OCI-LY7 (cell line): ENCODE data around the gene SHMT1. TPM values are rescaled to one million over a fixed set of nuclear protein-coding genes. Genes with fewer than 3 reads are reported as not detected.
"Not testable (repeated sequence)": the region's sequence is repeated elsewhere in the genome, so short reads cannot be mapped to it uniquely, and the experiment has no call there.

ENCODE experiments used
- Bru-seq: library from RNA; stranded (reverse); fragments of 400-500 nt; gene quantifications from one replicate; lab custom pipeline; 2021; lab: Mats Ljungman, UMichigan
- BruChase-seq, 2 experiments: library from RNA; stranded (reverse); fragments of 400-500 nt; gene quantifications; one replicate each; lab custom pipeline; 2021; lab: Mats Ljungman, UMichigan
- BruUV-seq: library from RNA; stranded (reverse); fragments of 400-500 nt; replicated peaks from 2 replicates; lab custom pipeline; 2021; lab: Mats Ljungman, UMichigan
- CTCF ChIA-PET: fragments of 300-600 bp; sonication (Branson Sonifier 250); formaldehyde crosslinking; loops from one replicate; lab custom pipeline; 2022; ENCODE audit warnings: antibody characterized with exemption; ENCODE audit not compliant: unreplicated experiment; lab: Charles Lee
- POLR2A ChIA-PET: fragments of 300-600 bp; sonication (Branson Sonifier 250); formaldehyde crosslinking; loops from one replicate; lab custom pipeline; 2022; ENCODE audit warnings: antibody characterized with exemption; lab: Charles Lee
- DNase-seq: peaks from one replicate; pipeline ENCODE4 v3.0.0-alpha.2; 2015; ENCODE audit warnings: low spot score
- H2AFZ ChIP-seq: fragments of 200-600 bp; sonication (generic), shearing (Covaris generic); 2 replicates; pipeline ENCODE4 v1.6.1; 2014; ENCODE audit warnings: mild to moderate bottlenecking, antibody characterized with exemption, low read length, moderate library complexity
- H3K27ac ChIP-seq: fragments of 200-600 bp; sonication (generic); 2 replicates; pipeline ENCODE4 v1.5.1; 2014; ENCODE audit warnings: mixed run types, low read depth, mild to moderate bottlenecking, moderate library complexity, low read length, inconsistent platforms; ENCODE audit not compliant: poor library complexity, severe bottlenecking
- H3K36me3 ChIP-seq: fragments of 200-600 bp; sonication (generic); 2 replicates; pipeline ENCODE4 v1.6.1; 2014; ENCODE audit warnings: mild to moderate bottlenecking, antibody characterized with exemption, low read length, moderate library complexity, mixed read lengths; ENCODE audit not compliant: insufficient read depth
- H3K4me1 ChIP-seq: fragments of 200-600 bp; sonication (generic); 2 replicates; pipeline ENCODE4 v1.5.1; 2014; ENCODE audit warnings: mild to moderate bottlenecking, low read length; ENCODE audit not compliant: insufficient read depth, poor library complexity, severe bottlenecking
- H3K4me2 ChIP-seq: fragments of 200-600 bp; sonication (generic); 2 replicates; pipeline ENCODE4 v1.6.1; 2014; ENCODE audit warnings: mild to moderate bottlenecking, low read length
- H3K4me3 ChIP-seq: fragments of 200-600 bp; sonication (generic); 2 replicates; pipeline ENCODE4 v1.5.1; 2014; ENCODE audit warnings: mild to moderate bottlenecking, low read depth, low read length; ENCODE audit not compliant: poor library complexity, severe bottlenecking
- H3K79me2 ChIP-seq: fragments of 200-600 bp; sonication (generic); 2 replicates; pipeline ENCODE4 v1.6.1; 2016; ENCODE audit warnings: low read depth, mild to moderate bottlenecking, low read length, moderate library complexity, mixed read lengths; ENCODE audit not compliant: insufficient read depth
- H3K9me2 ChIP-seq: fragments of 200-600 bp; sonication (generic); 2 replicates; pipeline ENCODE4 v1.6.1; 2016; ENCODE audit warnings: mild to moderate bottlenecking, low read length, mixed read lengths; ENCODE audit not compliant: insufficient read depth
- H3K9me3 ChIP-seq: fragments of 200-600 bp; sonication (generic); 2 replicates; pipeline ENCODE4 v1.6.1; 2014; ENCODE audit warnings: mild to moderate bottlenecking, mixed run types, low read length, mixed read lengths
- H4K20me1 ChIP-seq: fragments of 200-600 bp; sonication (generic); 2 replicates; pipeline ENCODE4 v1.6.1; 2014; ENCODE audit warnings: mild to moderate bottlenecking, antibody characterized with exemption, low read length, moderate library complexity, mixed read lengths; ENCODE audit not compliant: insufficient read depth
- CTCF ChIP-seq: fragments of 200-600 bp; sonication (generic); conservative IDR thresholded peaks from 2 replicates; pipeline ENCODE4 v1.5.1; 2014; ENCODE audit warnings: mild to moderate bottlenecking, antibody characterized with exemption, low read length, moderate library complexity, mixed read lengths
- EZH2phosphoT487 ChIP-seq: fragments of 200-600 bp; sonication (generic); IDR thresholded peaks from 2 replicates; pipeline ENCODE4 v1.6.1; 2018; ENCODE audit warnings: low read depth, borderline replicate concordance, mild to moderate bottlenecking, mixed run types, antibody characterized with exemption, low read length, moderate library complexity, mixed read lengths
- intact Hi-C: fragments of 100-400 bp; cut with micrococcal nuclease; formaldehyde crosslinking; loops from one replicate; pipeline ENCODE4 v1.10.0; 2022; ENCODE audit not compliant: unreplicated experiment
- long read RNA-seq: library from polyadenylated mRNA; stranded (forward); transcript quantifications from one replicate; pipeline ENCODE4 v2.0.0, GENCODE V29; 2022
- total RNA-seq, 2 experiments: library from RNA; depleted of rRNA in 1 of 2; stranded (reverse); fragments of >200 nt in 1 of 2; shearing (Covaris generic) in 1 of 2; gene quantifications; 2 replicates each; pipeline ENCODE4 v1.2.3, GENCODE V29; 2014 to 2022

The SHMT1 gene
- 62.7 and 66.5 TPM in 2 replicates for total RNA-seq (2014; rRNA removed; shearing (Covaris generic))
- total RNA-seq (2022), result 92.1 and 101 TPM in 2 replicates
- Bru-seq, nascent RNA, result percentile 71 among the genes with signal in this experiment
- BruChase-seq, experiment 1, labeled RNA remaining after a 6-hour chase, result percentile 80 among the genes with signal in this experiment
- BruChase-seq, experiment 2, labeled RNA remaining after a 2-hour chase, result percentile 73 among the genes with signal in this experiment
- long read RNA-seq, transcript SHMT1-203 (11 exons, 1,656 nt), result minor isoform, 65 of 267 reads
- long read RNA-seq, transcript SHMT1-201 (12 exons, 2,464 nt), result major isoform, 119 of 267 reads
- long read RNA-seq, partial matches to known transcripts, result 17 of 267 reads
- long read RNA-seq, other reads (novel, unspliced or antisense), result 66 of 267 reads

- Histone ChIP-seq H3K4me1 (peaks cover 17% of the 10 kb centered on the region), H3K9me2 (no peaks in the 10 kb centered on the region), H3K9me3 (no peaks in the 10 kb centered on the region), H3K4me2 (peak within 1 kb of the TSS; percentile 82), H3K27ac (peak within 1 kb of the TSS; percentile 46), H3K36me3 (peaks cover 26% of the 10 kb centered on the region), H3K79me2 (peaks cover 38% of the 10 kb centered on the region), H2AFZ (peak within 1 kb of the TSS; percentile 34), H4K20me1 (no peaks in the 10 kb centered on the region), H3K4me3 (peak within 1 kb of the TSS; percentile 85)
- POLR2A ChIA-PET, result interaction anchor here (0.7 to 1.3 kb wide), 3 partner anchors 17 to 701 kb away, joined by 3 to 4 read pairs (median 4); no protein-coding TSS in a partner anchor
- no peak for TF ChIP-seq EZH2phosphoT487
- TF ChIP-seq CTCF, result no peak
- peak; percentile 95 for DNase-seq
- BruUV-seq, result no TSS peak
- CTCF ChIA-PET, result no interaction called here
- intact Hi-C loops, result loop anchor here (5.0 kb wide), 1 partner anchor 106 kb away; the partner anchor contains the start of gene FLII
Observed at GRCh38 chr17:18363101-18364049, at the start of gene SHMT1. SHMT1 (minus strand) TSS chr17:18363550; CDS start chr17:18355981, 7,569 bp downstream.

GRCh38 chr17:18412001-18412538, 48.7 kb upstream of the SHMT1 start:
- BruUV-seq, H3K79me2 ChIP-seq, CTCF ChIA-PET, DNase-seq, H3K9me3 ChIP-seq, H3K9me2 ChIP-seq, POLR2A ChIA-PET, H4K20me1 ChIP-seq, intact Hi-C loops, H3K36me3 ChIP-seq: not testable (repeated sequence)
- Histone ChIP-seq H3K27ac (peak overlapping the region; percentile 79), H3K4me3 (peak overlapping the region; percentile 82), H3K4me2 (0 out of 2 replicates have a peak overlapping the region, but pooled peaks have one; percentile 64), H2AFZ (peak overlapping the region; percentile 64; the same call in 1 of the 2 replicates), H3K4me1 (peaks cover 16% of the 10 kb centered on the region)

GRCh38 chr17:18411377-18411864, 48.1 kb upstream of the SHMT1 start:
- H3K4me2 ChIP-seq, result peak overlapping the region; percentile 64
- peaks cover 16% of the 10 kb centered on the region for H3K4me1 ChIP-seq
- H3K36me3 ChIP-seq, POLR2A ChIA-PET, intact Hi-C loops, H3K9me3 ChIP-seq, CTCF ChIA-PET, H4K20me1 ChIP-seq, H3K79me2 ChIP-seq, H3K9me2 ChIP-seq: not testable (repeated sequence)
- BruUV-seq, result TSS peak; percentile 65
- DNase-seq, result peak; percentile 31
- H3K27ac ChIP-seq, result peak overlapping the region; percentile 79
- H3K4me3 ChIP-seq, result peak overlapping the region; percentile 82
- peak overlapping the region; percentile 64; the same call in 1 of the 2 replicates for H2AFZ ChIP-seq

- intact Hi-C loops, H3K79me2 ChIP-seq, H3K9me3 ChIP-seq, H2AFZ ChIP-seq, H4K20me1 ChIP-seq, CTCF ChIA-PET, H3K36me3 ChIP-seq, H3K9me2 ChIP-seq, BruUV-seq, POLR2A ChIA-PET: not testable (repeated sequence)
- DNase-seq, result peak; percentile 1
- Histone ChIP-seq H3K4me2 (peak overlapping the region; percentile 64), H3K4me1 (peaks cover 16% of the 10 kb centered on the region), H3K27ac (peak overlapping the region; percentile 79), H3K4me3 (peak overlapping the region; percentile 82)
Observed at GRCh38 chr17:18410736-18411135, 47.4 kb upstream of the SHMT1 start.

- Histone ChIP-seq H3K27ac (peak overlapping the region; percentile 66), H3K4me2 (peak overlapping the region; percentile 64), H3K4me3 (peak overlapping the region; percentile 43), H3K4me1 (peaks cover 16% of the 10 kb centered on the region)
- TSS peak; percentile 65 for BruUV-seq
- H3K36me3 ChIP-seq, H3K9me2 ChIP-seq, intact Hi-C loops, H4K20me1 ChIP-seq, H2AFZ ChIP-seq, H3K79me2 ChIP-seq, POLR2A ChIA-PET, H3K9me3 ChIP-seq, CTCF ChIA-PET: not testable (repeated sequence)
- peak; percentile 35 for DNase-seq
Observed at GRCh38 chr17:18409321-18409720, 46.0 kb upstream of the SHMT1 start.
